Lung (tissue), 12 donors: ENCODE measurements around the gene DPH6. TPM values are rescaled to one million over a fixed set of nuclear protein-coding genes. Genes with fewer than 3 reads are reported as not detected.

Source experiments
- ATAC-seq: fragments of 200-7000 bp; cut with Tn5 transposase; one replicate; pipeline ENCODE4 v1.9.1; 2020; ENCODE audit warnings: moderate number of reproducible peaks; ENCODE audit not compliant: insufficient read depth, low FRiP score
- DNase-seq, 3 donors: peaks; one replicate each; pipeline ENCODE4 v3.0.0-alpha.2; 2013 to 2017
- H3K27ac ChIP-seq, 2 donors: one replicate each; pipeline ENCODE4 v1.5.1; 2013; ENCODE audit warnings: mild to moderate bottlenecking in 2 of 2, moderate library complexity in 2 of 2, control low read depth in 1 of 2, inconsistent platforms in 1 of 2, low read depth in 1 of 2, low read length in 1 of 2
- H3K27me3 ChIP-seq, 3 donors: one replicate each; pipeline ENCODE4 v1.5.1; 2013; ENCODE audit warnings: low read length in 2 of 3; ENCODE audit not compliant: control insufficient read depth in 3 of 3, insufficient read depth in 3 of 3
- H3K36me3 ChIP-seq, 4 donors: one replicate each; pipeline ENCODE4 v1.5.1; 2013; ENCODE audit warnings: low read length in 4 of 4, mild to moderate bottlenecking in 1 of 4, moderate library complexity in 1 of 4; ENCODE audit not compliant: control insufficient read depth in 4 of 4, insufficient read depth in 4 of 4
- H3K4me1 ChIP-seq, 5 donors: one replicate each; pipeline ENCODE4 v1.5.1; 2013; ENCODE audit warnings: low read length in 5 of 5, mild to moderate bottlenecking in 2 of 5, moderate library complexity in 1 of 5; ENCODE audit not compliant: control insufficient read depth in 5 of 5, insufficient read depth in 5 of 5
- H3K4me3 ChIP-seq: one replicate; pipeline ENCODE4 v1.5.1; 2013; ENCODE audit warnings: mild to moderate bottlenecking, control low read depth, moderate library complexity
- H3K9ac ChIP-seq, 2 donors: one replicate each; pipeline ENCODE4 v1.5.1; 2013; ENCODE audit warnings: low read length in 2 of 2, control low read depth in 1 of 2; ENCODE audit not compliant: insufficient read depth in 1 of 2
- H3K9me3 ChIP-seq, 4 donors: one replicate each; pipeline ENCODE4 v1.5.1; 2013; ENCODE audit warnings: low read length in 3 of 4, mild to moderate bottlenecking in 1 of 4, moderate library complexity in 1 of 4; ENCODE audit not compliant: control insufficient read depth in 4 of 4, insufficient read depth in 3 of 4
- WGBS, 2 donors: extraction: QIAGEN DNeasy Blood & Tissue Kit; methylation state at CpG; one replicate each; pipeline ENCODE4 v1.1.7; 2013; 5-methylcytosine and 5-hydroxymethylcytosine counted together
- polyA plus RNA-seq, 2 donors: library from polyadenylated mRNA; stranded (reverse); fragments of 200-250 nt; gene quantifications; one replicate each; pipeline ENCODE4 v1.2.1, GENCODE V29; 2013
- total RNA-seq, 2 donors: library from RNA; depleted of rRNA in 1 of 2; stranded (reverse); fragments of >200 nt in 1 of 2; gene quantifications; one replicate each; pipeline ENCODE4 v1.2.1, GENCODE V29; 2014 to 2021
- TF ChIP-seq, protein P1 (sequence below): IDR thresholded peaks from 2 replicates; pipeline ENCODE4 v1.5.1; 2012; ENCODE audit warnings: mild to moderate bottlenecking; ENCODE audit errors: control extremely low read depth, extremely low read depth
- donor health status: control.
- donor health status: control.
- donor health status: Bipolar disorder and iron deficiency.
- donor health status: healthy.
- donor health status: DM: yes; HTN: yes; CAD: no.

The DPH6 gene
- total and polyA plus RNA-seq, 4 donors, result 5.5 to 55.1 (median 14.8) TPM

DNA sequence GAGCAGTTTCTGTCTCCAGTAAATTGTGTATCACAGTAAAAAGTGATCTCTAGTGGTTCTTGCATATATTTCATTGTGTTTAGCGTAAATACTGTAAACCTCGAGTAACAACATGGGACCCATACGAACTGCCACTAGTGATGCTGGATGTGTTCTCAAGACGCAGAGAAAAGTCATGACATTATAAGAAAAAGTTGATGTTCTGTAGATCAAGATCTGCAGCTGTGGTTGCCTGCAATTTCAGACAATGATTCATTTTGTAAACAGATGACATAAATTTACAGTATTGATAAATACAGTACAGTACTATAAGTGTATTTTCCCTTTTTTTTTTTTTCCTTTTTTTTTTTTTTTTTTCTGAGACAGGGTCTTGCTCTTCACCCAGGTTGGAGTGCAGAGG is 100.1 kb downstream of the DPH6 start:
- no peak overlapping the region for H3K9ac ChIP-seq
- H3K9me3 ChIP-seq, result no peaks in the 10 kb centered on the region
- H3K36me3 ChIP-seq, result peaks cover 0 to 3% (median 0%) of the 10 kb centered on the region in 4 donors
- ATAC-seq (no peak), DNase-seq (no peak)
- WGBS, 2 donors, result 74 to 80% methylated on average over 4 of the region's 4 CpGs
- no peaks in the 10 kb centered on the region for H3K27me3 ChIP-seq
- peaks cover 0 to 7% (median 0%) of the 10 kb centered on the region in 5 donors for H3K4me1 ChIP-seq
- TF ChIP-seq, protein P1, sequence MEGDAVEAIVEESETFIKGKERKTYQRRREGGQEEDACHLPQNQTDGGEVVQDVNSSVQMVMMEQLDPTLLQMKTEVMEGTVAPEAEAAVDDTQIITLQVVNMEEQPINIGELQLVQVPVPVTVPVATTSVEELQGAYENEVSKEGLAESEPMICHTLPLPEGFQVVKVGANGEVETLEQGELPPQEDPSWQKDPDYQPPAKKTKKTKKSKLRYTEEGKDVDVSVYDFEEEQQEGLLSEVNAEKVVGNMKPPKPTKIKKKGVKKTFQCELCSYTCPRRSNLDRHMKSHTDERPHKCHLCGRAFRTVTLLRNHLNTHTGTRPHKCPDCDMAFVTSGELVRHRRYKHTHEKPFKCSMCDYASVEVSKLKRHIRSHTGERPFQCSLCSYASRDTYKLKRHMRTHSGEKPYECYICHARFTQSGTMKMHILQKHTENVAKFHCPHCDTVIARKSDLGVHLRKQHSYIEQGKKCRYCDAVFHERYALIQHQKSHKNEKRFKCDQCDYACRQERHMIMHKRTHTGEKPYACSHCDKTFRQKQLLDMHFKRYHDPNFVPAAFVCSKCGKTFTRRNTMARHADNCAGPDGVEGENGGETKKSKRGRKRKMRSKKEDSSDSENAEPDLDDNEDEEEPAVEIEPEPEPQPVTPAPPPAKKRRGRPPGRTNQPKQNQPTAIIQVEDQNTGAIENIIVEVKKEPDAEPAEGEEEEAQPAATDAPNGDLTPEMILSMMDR, result no peak
- no peak overlapping the region for H3K27ac ChIP-seq
- H3K4me3 ChIP-seq, result no peak overlapping the region

DNA sequence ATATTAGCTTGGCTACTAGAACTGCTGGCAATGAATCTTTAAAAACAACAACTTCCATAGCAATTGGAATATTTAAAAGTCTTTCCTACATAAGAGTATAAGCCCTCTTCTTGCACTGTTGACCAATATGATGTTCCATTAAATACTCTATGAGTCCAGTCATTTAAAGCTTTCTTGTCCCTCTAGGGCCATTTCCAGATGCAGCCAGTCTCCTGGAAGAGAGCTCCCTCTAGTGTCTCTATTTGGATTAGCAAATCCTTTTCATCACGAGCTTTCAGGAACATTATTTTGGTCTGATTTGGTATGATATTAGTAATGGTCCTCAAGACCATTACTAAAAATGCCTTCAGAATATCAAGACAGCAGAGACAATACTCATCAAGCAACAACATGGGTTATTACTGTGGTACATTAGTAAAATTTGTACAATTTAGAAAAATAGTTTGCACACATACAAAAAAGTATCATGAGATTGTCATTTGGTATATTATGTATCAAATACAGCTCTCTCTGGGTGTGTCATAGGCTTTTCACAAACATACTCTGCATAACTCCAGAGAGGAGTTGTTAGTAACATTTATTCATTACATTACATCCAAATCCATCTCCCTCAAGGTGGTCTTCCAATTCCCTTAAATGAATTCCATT is 101.3 kb downstream of the DPH6 start:
- H3K27ac ChIP-seq, result no peak overlapping the region
- ATAC-seq (no peak), DNase-seq (peak; percentile 13 to 66 (median 60))
- no peaks in the 10 kb centered on the region for H3K27me3 ChIP-seq
- H3K9ac ChIP-seq, result no peak overlapping the region
- H3K4me1 ChIP-seq, result peaks cover 0 to 2% (median 0%) of the 10 kb centered on the region in 5 donors
- peaks cover 0 to 3% (median 0%) of the 10 kb centered on the region in 4 donors for H3K36me3 ChIP-seq
- no peaks in the 10 kb centered on the region for H3K9me3 ChIP-seq
- TF ChIP-seq, protein P1, result peak; percentile 24
- WGBS, 2 donors, result 10 to 18% methylated on average over 1 of the region's 1 CpG
- H3K4me3 ChIP-seq, result no peak overlapping the region

DNA sequence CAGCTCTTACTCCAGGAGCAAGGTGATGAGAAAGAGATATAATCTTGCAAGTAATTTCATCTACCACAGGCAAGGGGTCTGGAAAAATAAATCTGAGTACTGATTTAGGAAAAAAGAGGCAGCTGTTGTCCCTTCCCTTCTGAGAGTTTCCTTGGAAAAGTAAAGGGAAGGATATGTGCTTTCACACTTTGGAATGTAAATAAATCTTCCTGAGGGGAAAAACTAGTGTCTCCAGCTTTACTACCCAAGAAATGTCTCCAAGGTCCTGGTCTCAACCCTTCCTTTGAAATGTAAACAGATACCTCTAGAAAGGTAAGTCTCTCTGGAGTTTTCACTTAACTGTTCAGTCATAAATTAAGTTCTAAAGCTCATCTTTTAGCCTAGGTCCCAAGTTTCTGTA is 102.6 kb downstream of the DPH6 start:
- H3K27ac ChIP-seq, result no peak overlapping the region
- H3K4me1 ChIP-seq, result peaks cover 0 to 2% (median 0%) of the 10 kb centered on the region in 5 donors

More for the DNA sequence above, 102.6 kb downstream of the DPH6 start:
- Histone ChIP-seq H3K9ac (no peak overlapping the region), H3K36me3 (peaks cover 0 to 3% (median 0%) of the 10 kb centered on the region in 4 donors), H3K4me3 (no peak overlapping the region), H3K9me3 (no peaks in the 10 kb centered on the region), H3K27me3 (no peaks in the 10 kb centered on the region)
- TF ChIP-seq, protein P1, result no peak
- DNase-seq, result no peak
- ATAC-seq, result no peak
